NCI-H82 treated with DMSO at 0.1 percent for 48 hours (cell line): ENCODE results near the gene RNF152.
"Not testable (repeated sequence)": the region's sequence is repeated elsewhere in the genome, so short reads cannot be mapped to it uniquely, and the experiment has no call there.

Source experiments
- DNase-seq: peaks from one replicate; lab custom pipeline; 2025; ENCODE audit not compliant: unreplicated experiment; lab: John Stamatoyannopoulos, UW

RNF152 gene

GRCh38 chr18:61822879-61823278 lies 69.9 kb downstream of the RNF152 start:
- DNase-seq: no peak

GRCh38 chr18:61821748-61822147 lies 71.1 kb downstream of the RNF152 start:
- DNase-seq: no peak

DNA sequence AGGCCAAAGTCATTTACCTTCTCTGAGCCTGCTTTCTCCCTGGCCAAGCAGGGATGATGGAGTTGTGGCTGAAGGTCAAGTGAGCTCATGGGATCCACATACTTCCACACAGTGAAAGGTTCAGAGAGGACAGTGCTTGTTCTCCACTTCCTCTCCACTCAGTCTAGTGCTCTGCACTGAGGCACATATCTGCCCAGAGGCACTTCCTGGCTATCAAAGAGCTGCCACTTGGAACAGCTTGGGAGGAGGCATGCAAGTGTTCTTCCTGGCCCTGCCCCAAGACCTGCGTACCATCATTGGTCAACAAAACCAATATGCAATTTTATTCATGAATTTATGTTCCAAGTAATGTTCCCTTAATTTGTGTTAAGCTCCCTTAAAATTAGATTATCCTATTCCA lies 71.9 kb downstream of the RNF152 start:
- DNase-seq: no peak

- no peak for DNase-seq
Measured at GRCh38 chr18:61817086-61817485, 75.7 kb downstream of the RNF152 start.

DNA sequence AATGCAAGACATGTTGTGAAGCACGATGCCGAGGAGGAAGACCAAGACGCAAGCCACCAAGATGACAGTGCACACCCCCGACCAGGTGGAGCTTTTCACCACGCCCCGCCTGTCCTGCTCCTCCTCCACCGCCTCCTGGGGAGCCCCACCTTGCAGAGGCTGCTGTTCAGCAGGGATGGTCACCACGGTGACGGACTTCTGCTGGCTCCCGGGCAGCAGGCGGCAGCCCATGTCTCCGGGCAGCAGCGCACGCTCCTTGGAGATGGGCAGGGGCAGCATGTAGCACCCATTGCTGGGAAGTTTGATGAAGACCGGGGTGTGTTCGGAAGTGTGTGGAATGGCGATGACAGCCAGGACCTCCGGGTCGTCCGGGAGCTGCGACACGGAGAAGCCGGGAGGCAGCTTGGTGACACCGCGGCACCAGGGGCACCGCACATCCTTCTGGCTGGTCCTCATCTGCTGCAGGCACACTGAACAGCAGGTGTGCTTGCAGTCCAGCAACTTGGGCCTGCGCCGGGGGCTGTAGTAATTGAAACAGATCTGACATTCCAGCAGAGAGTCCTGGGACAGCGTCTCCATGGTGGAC lies 76.8 kb downstream of the RNF152 start:
- no peak for DNase-seq

- no peak for DNase-seq
Measured at GRCh38 chr18:61808286-61808685, 84.5 kb downstream of the RNF152 start.

GRCh38 chr18:61803393-61803792 lies 89.4 kb downstream of the RNF152 start:
- no peak for DNase-seq

DNA sequence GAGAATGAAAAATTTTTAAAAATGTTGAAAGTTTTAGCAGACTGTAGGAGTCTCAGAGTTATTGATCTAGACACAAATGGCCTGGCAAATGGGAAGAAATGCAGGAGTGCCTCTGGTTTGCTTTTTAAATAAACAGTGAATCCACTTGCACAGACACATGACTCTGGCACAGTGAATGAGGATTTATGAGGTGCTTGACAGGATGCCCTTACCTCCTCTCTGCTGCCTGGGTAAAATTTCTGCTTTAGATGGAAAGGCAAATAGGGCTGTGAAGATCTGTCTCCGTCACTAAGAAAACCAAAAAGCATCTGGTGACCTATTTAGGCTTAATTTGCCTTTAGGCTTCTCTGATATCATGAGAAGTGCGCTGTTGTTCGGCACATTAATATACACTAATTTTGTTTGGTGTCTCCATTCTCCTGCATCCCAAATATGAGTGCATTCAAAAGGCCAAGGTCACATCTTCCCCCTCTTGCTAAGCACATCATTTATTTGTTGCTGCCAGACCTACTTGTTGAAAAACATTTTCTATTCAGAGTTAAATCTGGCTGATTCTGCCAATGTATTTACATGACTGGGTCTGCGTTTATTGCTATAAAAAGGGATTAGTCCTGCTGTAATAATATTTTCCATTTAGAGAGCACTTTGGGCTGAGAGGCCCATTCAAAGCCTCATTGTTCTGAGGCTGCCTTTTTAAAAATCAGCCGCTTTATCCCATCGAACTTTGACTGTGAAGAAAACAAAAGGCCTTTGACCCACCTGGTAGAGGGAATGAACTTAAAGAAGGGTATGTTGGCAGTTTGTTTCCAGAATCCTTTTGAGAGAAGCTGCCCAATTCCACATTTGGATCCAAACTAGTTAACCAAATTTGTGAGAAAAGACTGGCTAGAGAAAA lies 94.9 kb downstream of the RNF152 start:
- DNase-seq: no peak

GRCh38 chr18:61791031-61791430 lies 101.8 kb downstream of the RNF152 start:
- no peak for DNase-seq

- DNase-seq: not testable (repeated sequence)
Measured at GRCh38 chr18:61787011-61787670, 105.7 kb downstream of the RNF152 start.

DNA sequence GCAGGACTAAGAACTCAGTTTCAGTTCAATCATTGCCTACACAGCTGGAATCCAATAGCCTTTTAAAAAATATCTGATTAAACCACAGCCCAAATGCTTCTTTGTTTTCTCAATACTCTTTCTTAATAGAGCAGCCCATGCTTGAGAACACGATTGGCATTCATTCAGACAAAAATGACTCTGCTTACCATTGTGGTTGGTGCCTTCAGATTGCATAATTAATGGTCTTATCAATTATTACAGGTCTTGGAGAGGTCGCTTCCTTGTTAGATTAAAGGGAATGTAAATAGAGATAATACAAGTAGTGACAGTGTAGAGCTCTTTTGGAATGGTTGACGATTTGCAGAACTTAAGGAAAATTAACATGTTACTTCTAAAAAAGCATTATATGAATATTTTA lies 107.2 kb downstream of the RNF152 start:
- DNase-seq: no peak

DNA sequence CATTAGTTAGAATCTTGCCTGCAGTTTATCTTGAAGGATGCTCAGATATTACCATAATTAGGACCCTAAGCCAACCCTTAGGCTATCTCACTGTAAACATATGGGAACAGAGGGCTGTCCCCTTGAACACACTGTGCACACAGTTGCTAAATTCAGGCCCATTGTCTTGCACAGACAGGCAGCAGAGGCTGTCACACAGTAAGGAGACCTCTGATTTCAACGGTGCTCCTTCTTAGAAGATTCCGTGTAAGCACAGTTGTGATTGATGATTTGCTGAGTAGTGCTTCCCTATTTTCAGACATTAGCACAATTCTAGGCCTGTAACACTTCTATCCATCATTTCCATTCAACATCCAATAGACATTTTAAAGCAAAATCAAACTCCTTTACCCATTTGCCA lies 108.0 kb downstream of the RNF152 start:
- no peak for DNase-seq

DNA sequence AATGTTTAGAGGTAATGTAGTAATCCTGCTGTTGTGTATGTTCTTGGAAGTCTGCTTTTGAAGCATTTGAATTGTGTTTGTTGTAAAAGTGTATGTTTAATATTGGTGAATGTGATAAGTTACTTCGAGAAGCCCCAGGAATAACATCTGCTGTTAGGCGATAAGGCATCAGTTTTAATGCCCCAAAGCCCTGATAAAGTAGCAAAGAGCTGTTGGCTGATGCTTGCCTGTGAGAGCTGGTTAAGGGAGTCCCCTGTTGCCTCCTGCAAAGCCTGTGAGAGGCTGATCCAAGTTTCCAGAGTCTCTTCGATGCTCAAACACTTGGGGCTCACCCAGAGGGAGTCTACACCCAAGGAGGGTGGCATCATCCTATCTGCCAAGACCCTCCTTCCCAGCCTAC lies 110.3 kb downstream of the RNF152 start:
- DNase-seq: no peak

DNA sequence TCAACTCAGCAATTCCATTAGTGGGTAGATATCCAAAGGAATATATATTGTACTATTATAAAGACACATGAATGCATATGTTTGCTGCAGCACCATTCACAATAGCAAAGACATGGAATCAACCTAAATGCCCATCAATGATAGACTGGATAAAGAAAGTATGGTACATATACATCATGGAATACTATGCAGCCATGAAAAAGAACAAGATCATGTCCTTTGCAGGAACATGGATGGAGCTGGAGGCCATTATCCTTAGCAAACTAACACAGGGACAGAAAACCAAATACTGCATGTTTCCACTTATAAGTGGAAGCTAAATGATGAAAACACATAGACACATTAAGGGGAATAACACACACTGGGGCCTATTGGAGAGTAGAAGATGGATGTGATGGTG lies 116.6 kb downstream of the RNF152 start:
- DNase-seq: not testable (repeated sequence)

- DNase-seq: no peak
Measured at GRCh38 chr18:61774846-61775245, 118.0 kb downstream of the RNF152 start.

DNA sequence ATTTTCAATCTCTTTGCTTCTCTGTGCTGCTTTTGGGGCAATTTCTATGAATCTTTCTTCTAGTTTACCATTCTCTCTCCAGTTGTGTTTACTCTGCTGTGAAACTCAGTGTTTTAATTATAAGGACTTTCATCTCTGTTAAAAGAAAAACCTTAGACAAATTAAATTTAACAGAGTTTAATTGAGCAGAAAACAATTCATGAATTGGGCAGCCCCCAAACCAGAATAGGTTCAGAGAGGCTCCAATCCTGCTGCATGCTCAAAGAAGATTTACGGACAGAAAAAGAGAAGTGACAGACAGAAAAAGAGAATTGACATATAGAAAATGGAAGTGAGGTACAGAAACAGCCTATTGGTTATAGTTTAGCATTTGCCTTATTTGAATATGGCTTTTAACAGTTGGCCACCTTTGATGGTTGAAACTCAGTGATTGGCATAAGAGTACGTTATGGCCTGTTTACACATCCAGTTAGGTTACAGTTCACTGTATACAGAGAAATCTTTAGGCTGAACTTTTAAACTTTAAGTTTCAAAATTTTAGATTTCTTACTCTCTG lies 120.4 kb downstream of the RNF152 start:
- no peak for DNase-seq

DNA sequence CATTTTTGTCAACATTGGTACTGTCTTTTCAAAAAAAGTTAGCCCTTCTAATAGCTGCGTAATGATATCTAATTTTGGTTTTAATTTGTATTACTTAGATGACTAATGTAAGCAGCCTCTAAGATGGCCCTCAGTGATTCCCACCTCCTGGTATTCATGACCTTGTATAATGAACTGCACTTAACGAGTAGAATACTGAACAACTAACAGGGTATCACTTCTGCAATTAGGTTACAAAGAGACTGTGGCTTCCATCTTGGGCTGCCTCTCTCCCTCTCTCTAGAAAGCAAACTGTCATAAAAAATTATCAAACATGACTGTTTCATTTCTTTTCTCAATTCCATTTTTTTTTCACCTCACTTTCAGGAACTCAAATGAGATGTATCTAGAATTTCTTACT lies 120.9 kb downstream of the RNF152 start:
- no peak for DNase-seq

DNA sequence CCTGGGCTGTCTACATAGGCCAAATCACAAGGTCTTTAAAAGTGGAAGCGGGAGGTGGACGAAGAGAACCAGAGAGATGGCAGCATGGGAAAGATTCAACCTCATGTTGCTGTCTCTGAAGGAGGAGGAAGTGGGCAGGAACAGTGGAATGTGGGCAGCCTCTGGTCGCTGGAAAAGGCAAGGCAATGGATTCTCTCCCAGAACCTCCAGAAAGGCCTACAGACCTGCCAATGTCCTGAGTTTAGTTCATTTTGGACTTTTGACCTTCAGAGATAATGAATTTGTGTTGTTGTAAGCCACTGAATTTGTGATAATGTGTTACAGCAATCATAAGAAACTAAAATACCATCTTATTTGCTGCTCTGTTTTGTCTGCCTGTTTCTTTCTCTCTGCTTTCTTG lies 122.5 kb downstream of the RNF152 start:
- DNase-seq: no peak

DNA sequence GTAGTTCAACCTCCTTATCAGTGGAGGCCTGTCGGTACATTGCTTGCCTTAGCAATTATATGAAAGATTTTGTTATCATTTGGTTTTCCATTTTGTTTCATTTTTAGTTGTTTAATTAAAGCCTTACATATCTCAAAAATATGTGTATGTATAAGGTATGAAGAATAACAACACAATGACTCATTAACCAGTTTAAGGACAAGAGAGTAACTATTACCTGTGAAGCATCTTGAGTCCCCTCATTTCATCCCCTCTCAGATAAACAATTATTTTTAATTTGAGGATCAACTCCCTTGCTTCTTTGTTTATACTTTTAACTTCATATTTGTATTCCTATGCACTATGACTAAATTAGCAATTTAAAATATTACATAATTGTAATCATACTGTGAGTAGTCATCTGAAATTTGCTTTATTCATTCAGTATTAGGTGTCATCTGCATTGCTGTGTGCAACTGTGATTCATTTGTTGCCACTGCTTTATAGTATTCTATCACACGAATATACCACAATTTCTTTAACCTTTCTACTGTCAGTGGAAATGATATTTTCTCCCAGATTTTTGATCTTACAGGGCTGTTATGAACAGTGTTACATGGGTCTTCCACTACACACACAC lies 126.4 kb downstream of the RNF152 start:
- no peak for DNase-seq

- no peak for DNase-seq
Measured at GRCh38 chr18:61765097-61765496, 127.7 kb downstream of the RNF152 start.

DNA sequence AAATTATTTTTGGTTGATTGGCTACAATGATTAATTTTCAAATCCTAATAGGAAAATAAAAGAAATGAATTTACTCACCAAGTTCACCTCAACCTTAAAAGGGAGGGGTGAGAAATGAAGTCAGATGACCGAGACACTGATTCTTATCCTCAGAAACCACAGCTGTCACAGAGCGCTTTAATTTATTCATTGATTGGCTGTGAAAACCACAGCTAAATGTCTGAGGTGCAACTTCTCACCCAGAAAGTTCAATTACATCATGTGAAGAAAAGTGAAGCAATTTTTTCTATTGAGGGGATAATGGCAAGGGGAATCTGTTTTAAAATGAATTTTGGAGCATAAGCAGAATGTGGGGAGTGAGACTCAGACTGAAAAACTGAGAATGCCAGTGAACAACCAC lies 128.4 kb downstream of the RNF152 start:
- no peak for DNase-seq
